Measurements from ENCODE around the gene SPEF2. TPM values are rescaled to one million over a fixed set of nuclear protein-coding genes. Genes with fewer than 3 reads are reported as not detected.

The SPEF2 gene
- total RNA-seq, 1 donor from 2014 or later: 12.1 TPM

DNA sequence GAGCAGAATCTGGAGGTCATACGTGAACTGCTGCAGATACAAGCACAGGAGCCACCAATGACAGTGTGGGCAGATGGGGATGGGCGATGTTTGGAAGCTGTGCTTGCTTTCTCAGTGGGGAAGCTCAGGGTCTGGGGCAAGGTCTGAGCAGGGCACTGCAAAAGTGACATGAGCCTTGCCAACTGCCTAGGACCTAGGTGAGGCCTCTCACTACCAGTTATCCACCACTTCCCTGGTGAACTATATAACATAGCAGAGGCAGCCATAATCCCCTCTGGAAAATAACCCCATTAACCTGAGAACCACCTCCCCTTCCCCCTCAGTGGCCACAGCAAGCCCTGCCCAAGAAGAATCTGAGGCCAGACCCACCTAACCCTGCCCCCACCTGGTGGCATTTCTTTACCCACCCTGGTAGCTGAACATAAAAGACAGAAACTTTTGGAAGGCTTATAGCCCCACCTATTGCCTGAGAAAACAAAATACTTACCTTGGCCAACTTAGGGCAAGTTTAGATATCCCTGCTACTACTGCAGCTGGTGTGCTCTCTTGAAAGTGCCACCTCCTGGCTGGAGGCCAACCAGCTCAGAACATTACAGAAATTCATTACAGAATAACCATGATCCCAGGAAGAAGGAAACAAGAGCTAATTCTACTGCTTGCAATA is 18.8 kb upstream of the SPEF2 start:
- peaks cover 5% of the 10 kb centered on the region for H3K27me3 Mint-ChIP-seq (ENCODE audit: low read depth)
- H3K27ac Mint-ChIP-seq: no peak overlapping the region
- H3K4me1 Mint-ChIP-seq: no peaks in the 10 kb centered on the region
- no peak for DNase-seq (ENCODE audit: low spot score in 2 of 2, unreplicated experiment in 2 of 2)
- H3K36me3 Mint-ChIP-seq: no peaks in the 10 kb centered on the region
- H3K9me3 Mint-ChIP-seq: peaks cover 3% of the 10 kb centered on the region
- TF ChIP-seq, protein P1, sequence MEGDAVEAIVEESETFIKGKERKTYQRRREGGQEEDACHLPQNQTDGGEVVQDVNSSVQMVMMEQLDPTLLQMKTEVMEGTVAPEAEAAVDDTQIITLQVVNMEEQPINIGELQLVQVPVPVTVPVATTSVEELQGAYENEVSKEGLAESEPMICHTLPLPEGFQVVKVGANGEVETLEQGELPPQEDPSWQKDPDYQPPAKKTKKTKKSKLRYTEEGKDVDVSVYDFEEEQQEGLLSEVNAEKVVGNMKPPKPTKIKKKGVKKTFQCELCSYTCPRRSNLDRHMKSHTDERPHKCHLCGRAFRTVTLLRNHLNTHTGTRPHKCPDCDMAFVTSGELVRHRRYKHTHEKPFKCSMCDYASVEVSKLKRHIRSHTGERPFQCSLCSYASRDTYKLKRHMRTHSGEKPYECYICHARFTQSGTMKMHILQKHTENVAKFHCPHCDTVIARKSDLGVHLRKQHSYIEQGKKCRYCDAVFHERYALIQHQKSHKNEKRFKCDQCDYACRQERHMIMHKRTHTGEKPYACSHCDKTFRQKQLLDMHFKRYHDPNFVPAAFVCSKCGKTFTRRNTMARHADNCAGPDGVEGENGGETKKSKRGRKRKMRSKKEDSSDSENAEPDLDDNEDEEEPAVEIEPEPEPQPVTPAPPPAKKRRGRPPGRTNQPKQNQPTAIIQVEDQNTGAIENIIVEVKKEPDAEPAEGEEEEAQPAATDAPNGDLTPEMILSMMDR (IDR thresholded peaks at IDR 0.05; ENCODE audit: unreplicated experiment): no peak
- H3K4me3 Mint-ChIP-seq: no peak overlapping the region

GRCh38 chr5:35600591-35600990 is 17.1 kb upstream of the SPEF2 start:
- no peak for DNase-seq (ENCODE audit: low spot score in 2 of 2, unreplicated experiment in 2 of 2)
- Mint-ChIP-seq H3K4me1 (no peaks in the 10 kb centered on the region), H3K9me3 (peaks cover 16% of the 10 kb centered on the region)

DNA sequence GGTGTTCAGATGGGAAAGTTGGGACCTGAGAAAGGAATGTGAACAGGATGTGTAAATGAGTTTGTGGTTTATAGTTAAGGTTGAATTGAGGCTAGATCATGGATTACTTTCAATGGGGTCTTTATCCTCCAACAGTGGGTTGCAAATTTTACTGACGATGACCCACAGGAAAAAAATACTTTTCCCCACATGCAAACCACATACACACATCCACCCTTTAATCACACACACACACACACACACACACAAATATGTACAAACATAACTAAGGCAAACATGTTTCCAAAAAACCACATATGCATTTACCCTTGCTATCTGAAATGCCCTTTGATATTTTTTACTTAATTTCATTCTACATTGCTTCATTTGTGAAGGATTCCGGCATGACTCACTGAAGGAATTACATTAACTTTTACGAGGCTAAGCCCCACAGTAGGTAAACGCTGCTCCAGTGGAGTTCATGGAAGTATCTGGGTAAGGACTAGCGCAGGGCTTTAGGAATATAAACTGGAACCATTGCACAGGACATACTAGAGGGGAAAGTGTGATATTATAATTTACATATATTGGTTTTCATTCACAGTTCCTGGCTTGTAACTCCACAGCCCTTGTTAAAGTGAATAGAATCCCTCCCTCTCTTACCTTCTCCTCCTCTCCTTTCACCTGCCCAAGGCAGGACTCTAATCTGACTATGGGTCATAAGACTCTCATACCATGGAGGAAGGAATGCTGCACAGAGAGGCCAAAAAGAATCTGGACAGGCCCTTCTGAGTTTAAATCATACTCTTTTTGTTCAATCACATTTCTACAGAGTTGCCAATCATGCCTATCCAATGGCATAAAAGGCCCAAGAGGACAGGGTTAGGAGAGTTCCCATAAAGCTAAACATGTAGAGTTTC is 8.5 kb upstream of the SPEF2 start:
- TF ChIP-seq, protein P1 (IDR thresholded peaks at IDR 0.05; ENCODE audit: unreplicated experiment): no peak
- Mint-ChIP-seq H3K4me1 (no peaks in the 10 kb centered on the region), H3K27me3 (ENCODE audit: low read depth) (no peaks in the 10 kb centered on the region), H3K9me3 (peaks cover 21% of the 10 kb centered on the region), H3K4me3 (no peak overlapping the region), H3K36me3 (no peaks in the 10 kb centered on the region), H3K27ac (no peak overlapping the region)
- no peak for DNase-seq (ENCODE audit: low spot score in 2 of 2, unreplicated experiment in 2 of 2)

More at GRCh38 chr5:35600591-35600990, 17.1 kb upstream of the SPEF2 start:
- TF ChIP-seq, protein P1 (IDR thresholded peaks at IDR 0.05; ENCODE audit: unreplicated experiment): no peak
- Mint-ChIP-seq H3K27ac (no peak overlapping the region), H3K36me3 (no peaks in the 10 kb centered on the region), H3K4me3 (no peak overlapping the region), H3K27me3 (ENCODE audit: low read depth) (peaks cover 5% of the 10 kb centered on the region)

- peaks cover 23% of the 10 kb centered on the region for H3K9me3 Mint-ChIP-seq
- H3K4me3 Mint-ChIP-seq: peak overlapping the region; percentile 98
- no peaks in the 10 kb centered on the region for H3K36me3 Mint-ChIP-seq
- TF ChIP-seq, protein P1 (IDR thresholded peaks at IDR 0.05; ENCODE audit: unreplicated experiment): no peak
- H3K27me3 Mint-ChIP-seq (ENCODE audit: low read depth): peaks cover 11% of the 10 kb centered on the region
- peaks cover 14% of the 10 kb centered on the region for H3K4me1 Mint-ChIP-seq
- H3K27ac Mint-ChIP-seq: no peak overlapping the region
- no peak for DNase-seq (ENCODE audit: low spot score in 2 of 2, unreplicated experiment in 2 of 2)
Observed at GRCh38 chr5:35617060-35617434, 616 bp upstream of the SPEF2 start.

- Mint-ChIP-seq H3K27me3 (ENCODE audit: low read depth) (peaks cover 11% of the 10 kb centered on the region), H3K4me1 (peaks cover 14% of the 10 kb centered on the region), H3K9me3 (peaks cover 23% of the 10 kb centered on the region), H3K27ac (peak overlapping the region; percentile 11), H3K4me3 (peak overlapping the region; percentile 98), H3K36me3 (no peaks in the 10 kb centered on the region)
- DNase-seq (ENCODE audit: low spot score in 2 of 2, unreplicated experiment in 2 of 2): no peak
- TF ChIP-seq, protein P1 (IDR thresholded peaks at IDR 0.05; ENCODE audit: unreplicated experiment): no peak
Observed at GRCh38 chr5:35618304-35618636, 607 bp downstream of the SPEF2 start.
